ENCODE data around the gene SLC8A1. TPM values are rescaled to one million over a fixed set of nuclear protein-coding genes. Genes with fewer than 3 reads are reported as not detected.

The SLC8A1 gene
- total RNA-seq, 2 donors from 2014 or later: 4.7 to 6.3 TPM

- H3K36me3 Mint-ChIP-seq (ENCODE audit: low read depth): no peaks in the 10 kb centered on the region
- H3K4me1 ChIP-seq (ENCODE audit: control insufficient read depth, insufficient read depth, low read length): peaks cover 19% of the 10 kb centered on the region
- H3K9ac ChIP-seq (ENCODE audit: extremely low read depth, low read length, poor library complexity, severe bottlenecking): no peak overlapping the region
- H3K9me3 ChIP-seq (ENCODE audit: control insufficient read depth, low read length): no peaks in the 10 kb centered on the region
- no peaks in the 10 kb centered on the region for H3K27me3 Mint-ChIP-seq (ENCODE audit: insufficient read depth)
- H3K36me3 ChIP-seq (ENCODE audit: control insufficient read depth, insufficient read depth, low read length): no peaks in the 10 kb centered on the region
- no peak overlapping the region for H3K27ac Mint-ChIP-seq
- no peaks in the 10 kb centered on the region for H3K27me3 ChIP-seq (ENCODE audit: control insufficient read depth, insufficient read depth, low read length, poor library complexity, severe bottlenecking)
- 80 to 100% methylated on average over 1 to 3 of the region's 3 CpGs for WGBS, 2 experiments (ENCODE audit: insufficient coverage in 1 of 2, insufficient read length in 1 of 2)
- H3K27ac ChIP-seq (ENCODE audit: low read depth, low read length): no peak overlapping the region
- H3K4me3 ChIP-seq (ENCODE audit: low read length): no peak overlapping the region
- peaks cover 30% of the 10 kb centered on the region for H3K4me1 Mint-ChIP-seq
- DNase-seq: no peak
- H3K4me3 Mint-ChIP-seq: no peak overlapping the region
- no peaks in the 10 kb centered on the region for H3K9me3 Mint-ChIP-seq
- no peak for TF ChIP-seq CTCF (conservative IDR thresholded peaks at IDR 0.05)
Observed at GRCh38 chr2:40090044-40090443, 361.8 kb downstream of the SLC8A1 start.

- no peaks in the 10 kb centered on the region for H3K9me3 Mint-ChIP-seq
- 89% methylated on average over 4 to 7 of the region's 7 CpGs for WGBS, 2 experiments (ENCODE audit: insufficient coverage in 1 of 2, insufficient read length in 1 of 2)
- no peak overlapping the region for H3K27ac ChIP-seq (ENCODE audit: low read depth, low read length)
- no peak for TF ChIP-seq CTCF (conservative IDR thresholded peaks at IDR 0.05)
- H3K27me3 ChIP-seq (ENCODE audit: control insufficient read depth, insufficient read depth, low read length, poor library complexity, severe bottlenecking): no peaks in the 10 kb centered on the region
- peaks cover 19% of the 10 kb centered on the region for H3K4me1 Mint-ChIP-seq
- DNase-seq: no peak
- H3K27ac Mint-ChIP-seq: no peak overlapping the region
- peaks cover 9% of the 10 kb centered on the region for H3K4me1 ChIP-seq (ENCODE audit: control insufficient read depth, insufficient read depth, low read length)
- no peaks in the 10 kb centered on the region for H3K36me3 ChIP-seq (ENCODE audit: control insufficient read depth, insufficient read depth, low read length)
- no peaks in the 10 kb centered on the region for H3K36me3 Mint-ChIP-seq (ENCODE audit: low read depth)
- H3K27me3 Mint-ChIP-seq (ENCODE audit: insufficient read depth): no peaks in the 10 kb centered on the region
- H3K9me3 ChIP-seq (ENCODE audit: control insufficient read depth, low read length): no peaks in the 10 kb centered on the region
- H3K4me3 Mint-ChIP-seq: no peak overlapping the region
- H3K9ac ChIP-seq (ENCODE audit: extremely low read depth, low read length, poor library complexity, severe bottlenecking): no peak overlapping the region
- H3K4me3 ChIP-seq (ENCODE audit: low read length): no peak overlapping the region
Observed at GRCh38 chr2:40087927-40088326, 364.0 kb downstream of the SLC8A1 start.

GRCh38 chr2:40087434-40087833, 364.5 kb downstream of the SLC8A1 start:
- H3K27ac ChIP-seq (ENCODE audit: low read depth, low read length): no peak overlapping the region
- no peaks in the 10 kb centered on the region for H3K9me3 ChIP-seq (ENCODE audit: control insufficient read depth, low read length)
- no peak overlapping the region for H3K4me3 Mint-ChIP-seq
- no peaks in the 10 kb centered on the region for H3K9me3 Mint-ChIP-seq
- no peaks in the 10 kb centered on the region for H3K27me3 Mint-ChIP-seq (ENCODE audit: insufficient read depth)
- no peak overlapping the region for H3K27ac Mint-ChIP-seq
- WGBS, 2 experiments (ENCODE audit: insufficient coverage in 1 of 2, insufficient read length in 1 of 2): 96 to 98% methylated on average over 5 of the region's 5 CpGs
- peaks cover 16% of the 10 kb centered on the region for H3K4me1 Mint-ChIP-seq
- H3K4me1 ChIP-seq (ENCODE audit: control insufficient read depth, insufficient read depth, low read length): peaks cover 9% of the 10 kb centered on the region
- no peak overlapping the region for H3K4me3 ChIP-seq (ENCODE audit: low read length)
- no peaks in the 10 kb centered on the region for H3K36me3 Mint-ChIP-seq (ENCODE audit: low read depth)
- H3K36me3 ChIP-seq (ENCODE audit: control insufficient read depth, insufficient read depth, low read length): no peaks in the 10 kb centered on the region
- H3K9ac ChIP-seq (ENCODE audit: extremely low read depth, low read length, poor library complexity, severe bottlenecking): no peak overlapping the region
- DNase-seq: no peak
- no peaks in the 10 kb centered on the region for H3K27me3 ChIP-seq (ENCODE audit: control insufficient read depth, insufficient read depth, low read length, poor library complexity, severe bottlenecking)
- no peak for TF ChIP-seq CTCF (conservative IDR thresholded peaks at IDR 0.05)
